ENCODE measurements around the gene DLGAP1.
"Not testable (repeated sequence)": the region's sequence is repeated elsewhere in the genome, so short reads cannot be mapped to it uniquely, and the experiment has no call there.

DNA sequence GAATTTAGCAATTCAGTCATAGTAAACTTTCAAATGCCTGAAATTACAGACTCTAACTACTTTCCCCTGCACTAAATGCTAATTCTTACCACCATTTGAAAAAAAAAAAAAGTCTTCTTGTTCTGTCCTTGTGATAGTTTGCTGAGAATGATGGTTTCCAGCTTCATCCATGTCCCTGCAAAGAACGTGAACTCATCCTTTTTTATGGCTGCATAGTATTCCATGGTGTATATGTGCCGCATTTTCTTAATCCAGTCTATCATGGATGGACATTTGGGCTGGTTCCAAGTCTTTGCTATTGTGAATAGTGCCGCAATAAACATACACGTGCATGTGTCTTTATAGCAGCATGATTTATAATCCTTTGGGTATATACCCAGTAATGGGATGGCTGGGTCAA, 420.3 kb downstream of the DLGAP1 start:
- TF ChIP-seq POLR2A (IDR thresholded peaks at IDR 0.05), result not testable (repeated sequence)
- TF ChIP-seq, protein P1, sequence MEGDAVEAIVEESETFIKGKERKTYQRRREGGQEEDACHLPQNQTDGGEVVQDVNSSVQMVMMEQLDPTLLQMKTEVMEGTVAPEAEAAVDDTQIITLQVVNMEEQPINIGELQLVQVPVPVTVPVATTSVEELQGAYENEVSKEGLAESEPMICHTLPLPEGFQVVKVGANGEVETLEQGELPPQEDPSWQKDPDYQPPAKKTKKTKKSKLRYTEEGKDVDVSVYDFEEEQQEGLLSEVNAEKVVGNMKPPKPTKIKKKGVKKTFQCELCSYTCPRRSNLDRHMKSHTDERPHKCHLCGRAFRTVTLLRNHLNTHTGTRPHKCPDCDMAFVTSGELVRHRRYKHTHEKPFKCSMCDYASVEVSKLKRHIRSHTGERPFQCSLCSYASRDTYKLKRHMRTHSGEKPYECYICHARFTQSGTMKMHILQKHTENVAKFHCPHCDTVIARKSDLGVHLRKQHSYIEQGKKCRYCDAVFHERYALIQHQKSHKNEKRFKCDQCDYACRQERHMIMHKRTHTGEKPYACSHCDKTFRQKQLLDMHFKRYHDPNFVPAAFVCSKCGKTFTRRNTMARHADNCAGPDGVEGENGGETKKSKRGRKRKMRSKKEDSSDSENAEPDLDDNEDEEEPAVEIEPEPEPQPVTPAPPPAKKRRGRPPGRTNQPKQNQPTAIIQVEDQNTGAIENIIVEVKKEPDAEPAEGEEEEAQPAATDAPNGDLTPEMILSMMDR (IDR thresholded peaks at IDR 0.05 in 4 of 5, conservative IDR thresholded peaks at IDR 0.05 in 1 of 5), result not testable (repeated sequence)
